ENCODE measurements around the gene BTN1A1.

BTN1A1 gene

GRCh38 chr6:26524722-26525370, 24.7 kb downstream of the BTN1A1 start:
- H3K4me3 ChIP-seq (ENCODE audit: low read depth, low read length), result no peak overlapping the region
- TF ChIP-seq CTCF (IDR thresholded peaks at IDR 0.05; ENCODE audit: insufficient read depth, low read length, missing control alignments), result no peak
- ChIA-PET CTCF (interaction anchor here (0.8 to 0.9 kb wide), 2 partner anchors 8 to 183 kb away, joined by 3 to 4 read pairs; no protein-coding TSS in a partner anchor), POLR2A (no interaction called here)
- no peak for DNase-seq (ENCODE audit: low read depth, low spot score)

GRCh38 chr6:26525838-26526237, 25.7 kb downstream of the BTN1A1 start:
- POLR2A ChIA-PET, result no interaction called here
- CTCF ChIA-PET, result interaction anchor here (0.7 to 1.3 kb wide), 2 partner anchors 176 to 184 kb away, joined by 3 to 4 read pairs; no protein-coding TSS in a partner anchor
- TF ChIP-seq CTCF (IDR thresholded peaks at IDR 0.05; ENCODE audit: insufficient read depth, low read length, missing control alignments), result no peak
- H3K4me3 ChIP-seq (ENCODE audit: low read depth, low read length), result no peak overlapping the region
- no peak for DNase-seq (ENCODE audit: low read depth, low spot score)

GRCh38 chr6:26526928-26527327, 26.8 kb downstream of the BTN1A1 start:
- POLR2A ChIA-PET, result no interaction called here
- DNase-seq (ENCODE audit: low read depth, low spot score), result no peak
- CTCF ChIA-PET, result interaction anchor here (0.9 to 1.3 kb wide), 2 partner anchors 15 to 178 kb away, joined by 3 to 4 read pairs; no protein-coding TSS in a partner anchor
- TF ChIP-seq CTCF (IDR thresholded peaks at IDR 0.05; ENCODE audit: insufficient read depth, low read length, missing control alignments), result no peak
- H3K4me3 ChIP-seq (ENCODE audit: low read depth, low read length), result no peak overlapping the region

- H3K4me3 ChIP-seq (ENCODE audit: low read depth, low read length), result no peak overlapping the region
- no peak for DNase-seq (ENCODE audit: low read depth, low spot score)
- ChIA-PET CTCF (interaction anchor here (1.3 kb wide), 1 partner anchor 189 kb away, joined by 5 read pairs; no protein-coding TSS in a partner anchor), POLR2A (no interaction called here)
- TF ChIP-seq CTCF (IDR thresholded peaks at IDR 0.05; ENCODE audit: insufficient read depth, low read length, missing control alignments), result no peak
These were observed 30.1 kb downstream of the BTN1A1 start for GRCh38 chr6:26530203-26530602.

- ChIA-PET POLR2A (no interaction called here), CTCF (interaction anchor here (0.8 to 3.8 kb wide), 4 partner anchors 10 to 193 kb away, joined by 3 to 20 read pairs (median 4); no protein-coding TSS in a partner anchor)
- TF ChIP-seq CTCF (IDR thresholded peaks at IDR 0.05; ENCODE audit: insufficient read depth, low read length, missing control alignments), result no peak
- DNase-seq (ENCODE audit: low read depth, low spot score), result no peak
- H3K4me3 ChIP-seq (ENCODE audit: low read depth, low read length), result no peak overlapping the region
These were observed 31.8 kb downstream of the BTN1A1 start for GRCh38 chr6:26531897-26532296.

GRCh38 chr6:26532699-26533531, 32.8 kb downstream of the BTN1A1 start:
- DNase-seq (ENCODE audit: low read depth, low spot score), result no peak
- H3K4me3 ChIP-seq (ENCODE audit: low read depth, low read length), result peak overlapping the region; percentile 75
- TF ChIP-seq CTCF (IDR thresholded peaks at IDR 0.05; ENCODE audit: insufficient read depth, low read length, missing control alignments), result no peak
- ChIA-PET POLR2A (interaction anchor here (0.7 to 1.1 kb wide), 7 partner anchors 12 to 409 kb away, joined by 3 to 5 read pairs (median 5); a partner anchor contains a TSS), CTCF (interaction anchor here (0.8 to 3.8 kb wide), 9 partner anchors 9 to 203 kb away, joined by 3 to 20 read pairs (median 3); no protein-coding TSS in a partner anchor)

Measured in AG04449 (cell line).